ENCODE measurements around the gene KIF26B.

KIF26B gene

GRCh38 chr1:245600658-245601057, 445.9 kb downstream of the KIF26B start:
- Histone ChIP-seq H3K36me3 (ENCODE audit: control insufficient read depth, insufficient read depth, low read length) (no peaks in the 10 kb centered on the region), H3K9me3 (ENCODE audit: control insufficient read depth, insufficient read depth, low read depth, low read length) (no peaks in the 10 kb centered on the region), H3K4me1 (ENCODE audit: control insufficient read depth, insufficient read depth, low read length) (peaks cover 13% of the 10 kb centered on the region; the same call in 1 of the 2 replicates), H3K4me3 (ENCODE audit: low read depth, low read length) (no peak overlapping the region), H3K27ac (ENCODE audit: low read depth, low read length) (no peak overlapping the region), H3K9ac (ENCODE audit: low read length) (no peak overlapping the region), H3K27me3 (ENCODE audit: control insufficient read depth, insufficient read depth, low read length) (no peaks in the 10 kb centered on the region)

DNA sequence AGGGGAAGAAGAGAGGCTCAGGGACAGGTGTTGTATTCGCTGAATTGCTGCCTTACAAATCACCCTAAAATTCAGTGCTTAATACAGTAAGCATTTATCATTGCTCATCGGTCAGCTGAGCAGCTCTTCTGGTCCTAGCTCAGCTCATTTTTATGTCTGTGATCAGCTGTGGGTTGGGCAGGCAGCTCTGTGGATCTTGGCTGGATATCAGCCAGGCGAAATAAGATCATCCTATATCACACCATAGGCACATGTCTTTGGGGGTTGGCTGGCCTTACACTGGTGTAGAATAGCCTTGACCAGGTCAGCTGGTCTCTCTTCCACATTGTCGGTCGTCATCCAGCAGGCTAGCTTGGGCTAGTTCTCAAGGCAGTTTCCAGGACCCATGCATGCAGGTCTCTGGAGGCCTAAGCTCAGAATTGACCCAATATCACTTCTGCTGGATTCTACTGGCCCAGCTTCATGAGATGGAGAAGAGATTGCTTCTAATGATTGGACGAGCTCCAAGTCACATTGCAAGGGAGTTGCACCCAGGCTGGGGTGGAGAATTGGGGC, 448.6 kb downstream of the KIF26B start:
- Histone ChIP-seq H3K27me3 (ENCODE audit: control insufficient read depth, insufficient read depth, low read length) (no peaks in the 10 kb centered on the region), H3K9me3 (ENCODE audit: control insufficient read depth, insufficient read depth, low read depth, low read length) (no peaks in the 10 kb centered on the region), H3K27ac (ENCODE audit: low read depth, low read length) (no peak overlapping the region), H3K36me3 (ENCODE audit: control insufficient read depth, insufficient read depth, low read length) (no peaks in the 10 kb centered on the region), H3K4me3 (ENCODE audit: low read depth, low read length) (no peak overlapping the region), H3K9ac (ENCODE audit: low read length) (no peak overlapping the region), H3K4me1 (ENCODE audit: control insufficient read depth, insufficient read depth, low read length) (peaks cover 16% of the 10 kb centered on the region; the same call in 1 of the 2 replicates)

DNA sequence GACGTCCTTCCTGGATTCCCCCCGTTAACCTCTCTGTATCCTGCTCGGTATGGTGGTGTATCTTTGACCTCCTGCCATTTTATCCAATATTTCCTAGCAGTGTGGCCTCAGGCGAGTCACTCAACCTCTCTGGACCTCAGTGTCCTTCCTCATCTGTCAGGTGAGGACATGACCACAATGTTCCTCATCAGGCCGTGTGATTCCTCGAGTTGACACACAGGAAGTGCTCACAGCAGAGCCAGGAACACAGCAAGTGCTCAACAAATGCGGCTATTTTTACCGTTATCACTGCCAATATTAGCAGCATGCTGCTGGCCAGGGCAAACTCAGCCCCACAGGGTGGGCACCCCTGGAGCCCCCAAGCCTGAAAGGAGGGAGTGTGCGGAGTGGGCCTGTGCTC, 450.2 kb downstream of the KIF26B start:
- H3K27me3 ChIP-seq (ENCODE audit: control insufficient read depth, insufficient read depth, low read length): no peaks in the 10 kb centered on the region
- H3K4me1 ChIP-seq (ENCODE audit: control insufficient read depth, insufficient read depth, low read length): peaks cover 12% of the 10 kb centered on the region; the same call in 1 of the 2 replicates
- H3K36me3 ChIP-seq (ENCODE audit: control insufficient read depth, insufficient read depth, low read length): no peaks in the 10 kb centered on the region
- H3K27ac ChIP-seq (ENCODE audit: low read depth, low read length): no peak overlapping the region
- H3K9ac ChIP-seq (ENCODE audit: low read length): no peak overlapping the region
- H3K4me3 ChIP-seq (ENCODE audit: low read depth, low read length): no peak overlapping the region
- H3K9me3 ChIP-seq (ENCODE audit: control insufficient read depth, insufficient read depth, low read depth, low read length): no peaks in the 10 kb centered on the region

GRCh38 chr1:245605480-245606156, 450.8 kb downstream of the KIF26B start:
- H3K9ac ChIP-seq (ENCODE audit: low read length): no peak overlapping the region
- no peaks in the 10 kb centered on the region for H3K9me3 ChIP-seq (ENCODE audit: control insufficient read depth, insufficient read depth, low read depth, low read length)
- no peaks in the 10 kb centered on the region for H3K36me3 ChIP-seq (ENCODE audit: control insufficient read depth, insufficient read depth, low read length)
- no peak overlapping the region for H3K4me3 ChIP-seq (ENCODE audit: low read depth, low read length)
- no peaks in the 10 kb centered on the region for H3K27me3 ChIP-seq (ENCODE audit: control insufficient read depth, insufficient read depth, low read length)
- H3K27ac ChIP-seq (ENCODE audit: low read depth, low read length): no peak overlapping the region; the same call in 1 of the 2 replicates
- peaks cover 12% of the 10 kb centered on the region; the same call in 1 of the 2 replicates for H3K4me1 ChIP-seq (ENCODE audit: control insufficient read depth, insufficient read depth, low read length)

DNA sequence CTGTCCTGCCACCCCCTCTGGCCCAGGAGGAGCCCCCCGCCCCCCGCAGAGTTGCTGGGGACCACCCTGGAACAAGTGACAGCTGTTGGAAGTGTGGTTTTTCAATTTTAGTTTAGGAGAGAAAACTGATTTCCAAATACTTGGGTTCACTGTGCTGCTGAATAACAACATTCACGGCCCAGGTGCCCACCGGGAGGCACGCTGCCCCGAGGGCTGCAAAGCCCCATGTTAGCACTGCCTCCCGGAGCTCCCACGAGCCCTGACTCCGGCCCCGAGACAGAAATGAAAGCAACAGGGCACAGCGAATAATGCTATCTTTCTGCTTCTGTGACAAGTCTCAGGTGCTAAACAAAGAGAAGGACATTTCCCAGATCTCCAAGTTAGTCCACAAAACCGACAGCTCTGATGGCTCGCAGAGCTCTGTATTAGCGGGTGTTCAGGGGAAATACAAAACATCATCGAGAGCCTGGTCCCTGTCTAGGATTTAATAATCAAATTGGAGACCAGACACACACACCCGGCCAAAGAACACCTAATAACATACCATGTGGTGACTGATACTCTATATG, 451.5 kb downstream of the KIF26B start:
- Histone ChIP-seq H3K4me3 (ENCODE audit: low read depth, low read length) (no peak overlapping the region), H3K9ac (ENCODE audit: low read length) (no peak overlapping the region), H3K4me1 (ENCODE audit: control insufficient read depth, insufficient read depth, low read length) (peaks cover 12% of the 10 kb centered on the region; the same call in 1 of the 2 replicates), H3K9me3 (ENCODE audit: control insufficient read depth, insufficient read depth, low read depth, low read length) (no peaks in the 10 kb centered on the region), H3K27me3 (ENCODE audit: control insufficient read depth, insufficient read depth, low read length) (no peaks in the 10 kb centered on the region), H3K36me3 (ENCODE audit: control insufficient read depth, insufficient read depth, low read length) (no peaks in the 10 kb centered on the region), H3K27ac (ENCODE audit: low read depth, low read length) (no peak overlapping the region; the same call in 1 of the 2 replicates)

DNA sequence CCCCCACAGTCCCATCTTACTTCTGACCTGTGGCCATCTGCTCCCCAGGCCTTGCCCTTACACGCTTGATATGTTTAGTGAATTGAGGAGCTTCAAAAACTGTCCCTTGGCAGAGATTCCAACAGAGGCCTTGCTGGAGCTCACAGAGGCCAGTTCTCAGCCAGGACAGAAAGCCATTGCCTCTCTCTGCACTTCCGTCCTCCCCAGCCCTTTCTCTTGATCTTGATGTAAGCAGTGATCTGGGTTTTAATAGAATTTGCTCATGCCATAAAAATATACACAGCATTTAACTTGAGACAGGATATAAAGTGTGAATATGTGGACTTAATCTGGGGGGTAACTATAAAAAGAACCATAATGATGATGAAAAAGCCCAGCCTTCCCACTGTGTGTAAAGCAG, 453.5 kb downstream of the KIF26B start:
- peaks cover 12% of the 10 kb centered on the region; the same call in 1 of the 2 replicates for H3K4me1 ChIP-seq (ENCODE audit: control insufficient read depth, insufficient read depth, low read length)
- H3K9me3 ChIP-seq (ENCODE audit: control insufficient read depth, insufficient read depth, low read depth, low read length): no peaks in the 10 kb centered on the region
- no peak overlapping the region for H3K4me3 ChIP-seq (ENCODE audit: low read depth, low read length)
- no peaks in the 10 kb centered on the region for H3K36me3 ChIP-seq (ENCODE audit: control insufficient read depth, insufficient read depth, low read length)
- H3K27ac ChIP-seq (ENCODE audit: low read depth, low read length): no peak overlapping the region
- H3K27me3 ChIP-seq (ENCODE audit: control insufficient read depth, insufficient read depth, low read length): no peaks in the 10 kb centered on the region
- H3K9ac ChIP-seq (ENCODE audit: low read length): no peak overlapping the region

DNA sequence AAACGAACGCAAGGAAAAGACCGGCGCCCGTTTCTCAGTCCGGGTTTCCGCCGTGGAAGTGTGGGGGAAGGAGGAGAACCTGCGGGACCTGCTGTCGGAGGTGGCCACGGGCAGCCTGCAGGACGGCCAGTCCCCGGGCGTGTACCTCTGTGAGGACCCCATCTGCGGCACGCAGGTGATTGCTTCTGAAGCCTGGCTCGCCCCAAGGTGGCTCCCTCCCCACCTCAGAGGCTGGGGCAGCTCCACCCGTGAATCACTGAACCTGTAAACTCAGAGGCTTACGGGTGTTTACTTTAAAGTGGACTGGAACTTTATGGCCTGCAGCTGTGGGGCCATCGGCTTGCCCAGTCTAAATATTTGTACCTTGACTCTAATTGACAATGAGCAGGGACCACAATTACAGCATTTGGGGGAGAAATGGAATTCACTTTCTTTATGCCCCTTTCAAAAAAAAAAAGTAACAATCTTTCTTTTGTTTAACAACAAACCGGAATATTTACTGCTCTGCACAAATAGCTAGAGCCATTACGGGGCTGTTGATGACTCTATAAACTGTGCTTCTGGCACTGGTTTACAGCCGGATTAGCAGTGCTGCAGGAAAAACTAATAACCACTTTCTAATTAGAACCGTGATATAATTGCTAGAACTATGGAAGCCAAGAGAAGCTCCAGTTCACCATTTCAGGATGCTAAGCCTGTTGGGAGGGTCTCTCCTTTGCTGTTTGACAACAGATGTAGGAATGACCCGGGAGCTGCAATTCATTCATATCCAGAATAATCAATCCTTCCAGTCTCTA, 454.8 kb downstream of the KIF26B start:
- no peaks in the 10 kb centered on the region for H3K27me3 ChIP-seq (ENCODE audit: control insufficient read depth, insufficient read depth, low read length)
- H3K27ac ChIP-seq (ENCODE audit: low read depth, low read length): no peak overlapping the region
- H3K4me3 ChIP-seq (ENCODE audit: low read depth, low read length): no peak overlapping the region
- no peaks in the 10 kb centered on the region for H3K9me3 ChIP-seq (ENCODE audit: control insufficient read depth, insufficient read depth, low read depth, low read length)
- H3K9ac ChIP-seq (ENCODE audit: low read length): no peak overlapping the region
- H3K36me3 ChIP-seq (ENCODE audit: control insufficient read depth, insufficient read depth, low read length): no peaks in the 10 kb centered on the region
- H3K4me1 ChIP-seq (ENCODE audit: control insufficient read depth, insufficient read depth, low read length): peaks cover 16% of the 10 kb centered on the region; the same call in 1 of the 2 replicates

DNA sequence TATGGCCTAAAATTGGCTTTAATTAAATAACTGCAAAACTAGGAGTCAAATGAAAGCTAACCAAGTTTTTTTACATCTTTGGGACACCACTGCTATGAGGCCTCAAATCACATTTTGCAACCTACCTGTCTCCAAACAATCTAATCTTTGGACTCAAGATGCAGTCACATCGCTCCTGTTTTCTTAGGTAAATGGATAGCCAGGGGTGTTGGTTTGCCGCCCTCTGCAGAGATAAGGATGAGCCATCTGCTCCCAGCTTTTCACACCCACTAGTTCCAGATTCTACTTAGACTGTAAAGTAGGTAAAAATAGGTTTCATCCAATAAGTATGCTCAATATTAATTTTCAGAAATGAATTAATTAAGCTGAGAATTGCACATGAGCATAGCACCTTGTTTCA, 456.5 kb downstream of the KIF26B start:
- Histone ChIP-seq H3K27ac (ENCODE audit: low read depth, low read length) (no peak overlapping the region), H3K36me3 (ENCODE audit: control insufficient read depth, insufficient read depth, low read length) (no peaks in the 10 kb centered on the region), H3K9ac (ENCODE audit: low read length) (no peak overlapping the region), H3K9me3 (ENCODE audit: control insufficient read depth, insufficient read depth, low read depth, low read length) (no peaks in the 10 kb centered on the region), H3K27me3 (ENCODE audit: control insufficient read depth, insufficient read depth, low read length) (no peaks in the 10 kb centered on the region), H3K4me1 (ENCODE audit: control insufficient read depth, insufficient read depth, low read length) (peaks cover 4% of the 10 kb centered on the region; the same call in 1 of the 2 replicates), H3K4me3 (ENCODE audit: low read depth, low read length) (no peak overlapping the region)

GRCh38 chr1:245614476-245614875, 459.7 kb downstream of the KIF26B start:
- no peaks in the 10 kb centered on the region for H3K9me3 ChIP-seq (ENCODE audit: control insufficient read depth, insufficient read depth, low read depth, low read length)
- no peak overlapping the region for H3K9ac ChIP-seq (ENCODE audit: low read length)

GRCh38 chr1:245615001-245615400, 460.2 kb downstream of the KIF26B start:
- H3K9ac ChIP-seq (ENCODE audit: low read length): no peak overlapping the region

More at GRCh38 chr1:245614476-245614875, 459.7 kb downstream of the KIF26B start:
- H3K27ac ChIP-seq (ENCODE audit: low read depth, low read length): no peak overlapping the region
- no peak overlapping the region for H3K4me3 ChIP-seq (ENCODE audit: low read depth, low read length)
- H3K36me3 ChIP-seq (ENCODE audit: control insufficient read depth, insufficient read depth, low read length): no peaks in the 10 kb centered on the region
- peaks cover 4% of the 10 kb centered on the region; the same call in 1 of the 2 replicates for H3K4me1 ChIP-seq (ENCODE audit: control insufficient read depth, insufficient read depth, low read length)
- no peaks in the 10 kb centered on the region for H3K27me3 ChIP-seq (ENCODE audit: control insufficient read depth, insufficient read depth, low read length)

More at GRCh38 chr1:245615001-245615400, 460.2 kb downstream of the KIF26B start:
- H3K4me3 ChIP-seq (ENCODE audit: low read depth, low read length): no peak overlapping the region
- no peaks in the 10 kb centered on the region for H3K36me3 ChIP-seq (ENCODE audit: control insufficient read depth, insufficient read depth, low read length)
- H3K9me3 ChIP-seq (ENCODE audit: control insufficient read depth, insufficient read depth, low read depth, low read length): no peaks in the 10 kb centered on the region
- peaks cover 4% of the 10 kb centered on the region; the same call in 1 of the 2 replicates for H3K4me1 ChIP-seq (ENCODE audit: control insufficient read depth, insufficient read depth, low read length)
- H3K27ac ChIP-seq (ENCODE audit: low read depth, low read length): no peak overlapping the region
- H3K27me3 ChIP-seq (ENCODE audit: control insufficient read depth, insufficient read depth, low read length): no peaks in the 10 kb centered on the region

Data from HUES6 (cell line).